Tongue (tissue), 2 donors: ENCODE results near the gene GPR162. TPM values are rescaled to one million over a fixed set of nuclear protein-coding genes. Genes with fewer than 3 reads are reported as not detected.

ENCODE experiments used
- DNase-seq: peaks from one replicate; pipeline ENCODE4 v3.0.0-alpha.2; 2015
- total RNA-seq: library from RNA; depleted of rRNA; stranded (reverse); fragments of >200 nt; gene quantifications from one replicate; pipeline ENCODE4 v1.2.3, GENCODE V29; 2014

The GPR162 gene
- total RNA-seq: 13.1 TPM

GRCh38 chr12:6821591-6822425, at the start of gene GPR162:
Gene GPR162, plus strand, starts transcription at chr12:6821821. Its CDS starts 2,078 bp downstream, at chr12:6823899.
- DNase-seq: peak; percentile 83

GRCh38 chr12:6772331-6772695, 49.3 kb upstream of the GPR162 start, which contains the start of gene LAG3:
Gene LAG3, plus strand, starts transcription at chr12:6772520. Its CDS starts 333 bp downstream, at chr12:6772853.
- no peak for DNase-seq

DNA sequence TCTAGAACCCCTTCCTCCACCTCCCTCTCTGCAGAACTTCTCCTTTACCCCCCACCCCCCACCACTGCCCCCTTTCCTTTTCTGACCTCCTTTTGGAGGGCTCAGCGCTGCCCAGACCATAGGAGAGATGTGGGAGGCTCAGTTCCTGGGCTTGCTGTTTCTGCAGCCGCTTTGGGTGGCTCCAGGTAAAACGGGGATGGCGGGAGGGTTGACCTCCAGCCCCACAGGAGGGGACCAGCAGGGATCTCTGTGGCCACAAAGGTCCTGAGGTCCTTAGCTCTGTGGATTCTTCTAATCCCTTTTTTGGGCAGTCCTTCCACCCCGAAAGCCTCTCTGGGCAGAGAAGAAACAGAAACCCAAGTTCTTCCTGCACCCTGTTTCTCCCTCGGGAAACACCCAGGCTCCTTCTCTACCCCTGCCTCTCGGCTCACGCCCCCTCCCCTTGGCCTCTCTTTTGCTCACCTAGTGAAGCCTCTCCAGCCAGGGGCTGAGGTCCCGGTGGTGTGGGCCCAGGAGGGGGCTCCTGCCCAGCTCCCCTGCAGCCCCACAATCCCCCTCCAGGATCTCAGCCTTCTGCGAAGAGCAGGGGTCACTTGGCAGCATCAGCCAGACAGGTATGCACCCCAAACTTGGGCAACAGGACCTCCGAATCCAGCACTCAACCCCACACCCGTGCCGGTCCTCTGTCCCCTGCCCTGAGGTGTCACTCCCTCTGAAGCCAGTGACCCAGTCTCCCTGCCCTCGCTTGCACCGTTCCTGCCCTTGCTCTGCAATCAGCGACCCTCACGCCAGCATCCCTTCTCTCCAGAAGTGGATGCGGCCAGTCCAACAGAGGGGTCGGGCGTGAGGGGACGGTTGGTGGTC, 48.7 kb upstream of the GPR162 start:
- DNase-seq: no peak

- no peak for DNase-seq
These were observed 47.9 kb upstream of the GPR162 start for GRCh38 chr12:6773590-6774351.

DNA sequence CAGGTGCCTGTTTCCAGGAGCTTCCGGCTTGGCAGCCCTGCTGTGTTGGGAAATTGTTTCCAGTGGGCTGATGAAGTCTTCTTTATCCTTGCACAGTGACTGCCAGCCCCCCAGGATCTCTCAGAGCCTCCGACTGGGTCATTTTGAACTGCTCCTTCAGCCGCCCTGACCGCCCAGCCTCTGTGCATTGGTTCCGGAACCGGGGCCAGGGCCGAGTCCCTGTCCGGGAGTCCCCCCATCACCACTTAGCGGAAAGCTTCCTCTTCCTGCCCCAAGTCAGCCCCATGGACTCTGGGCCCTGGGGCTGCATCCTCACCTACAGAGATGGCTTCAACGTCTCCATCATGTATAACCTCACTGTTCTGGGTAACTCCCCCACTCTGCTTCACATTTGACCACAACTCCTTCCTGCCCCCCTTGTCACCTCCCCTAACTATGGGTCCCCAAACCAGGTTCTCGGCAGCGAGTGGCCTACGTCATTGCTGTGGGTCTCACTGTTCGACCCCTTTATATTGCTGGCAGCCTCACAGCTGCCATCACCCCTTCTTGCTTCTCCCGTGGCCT, 47.0 kb upstream of the GPR162 start:
- no peak for DNase-seq

- no peak for DNase-seq
These were observed 46.1 kb upstream of the GPR162 start for GRCh38 chr12:6775185-6776174.

DNA sequence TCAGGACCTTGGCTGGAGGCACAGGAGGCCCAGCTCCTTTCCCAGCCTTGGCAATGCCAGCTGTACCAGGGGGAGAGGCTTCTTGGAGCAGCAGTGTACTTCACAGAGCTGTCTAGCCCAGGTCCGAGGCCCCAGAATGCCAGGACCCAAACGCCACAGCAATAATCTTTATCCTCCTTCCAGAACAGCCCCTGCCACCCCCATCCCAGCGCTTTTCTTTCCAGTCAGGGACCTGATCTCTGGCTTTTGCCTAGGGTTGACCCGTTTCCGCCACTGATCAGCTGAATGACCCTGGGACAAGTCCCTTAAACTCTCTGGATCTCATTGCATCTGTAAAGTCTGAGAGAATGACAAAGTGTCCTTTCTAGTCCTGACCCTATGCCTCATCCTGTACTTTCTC, 44.2 kb upstream of the GPR162 start:
- DNase-seq: no peak

DNA sequence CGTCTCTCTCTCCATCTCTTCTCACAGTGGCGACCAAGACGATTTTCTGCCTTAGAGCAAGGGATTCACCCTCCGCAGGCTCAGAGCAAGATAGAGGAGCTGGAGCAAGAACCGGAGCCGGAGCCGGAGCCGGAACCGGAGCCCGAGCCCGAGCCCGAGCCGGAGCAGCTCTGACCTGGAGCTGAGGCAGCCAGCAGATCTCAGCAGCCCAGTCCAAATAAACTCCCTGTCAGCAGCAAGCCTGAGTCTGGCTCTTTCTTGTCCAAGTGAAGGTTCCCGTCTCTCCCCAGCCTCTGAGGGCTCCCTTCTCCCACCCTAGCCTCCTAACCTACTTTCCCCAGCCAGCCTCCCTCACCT, 43.4 kb upstream of the GPR162 start:
- no peak for DNase-seq

DNA sequence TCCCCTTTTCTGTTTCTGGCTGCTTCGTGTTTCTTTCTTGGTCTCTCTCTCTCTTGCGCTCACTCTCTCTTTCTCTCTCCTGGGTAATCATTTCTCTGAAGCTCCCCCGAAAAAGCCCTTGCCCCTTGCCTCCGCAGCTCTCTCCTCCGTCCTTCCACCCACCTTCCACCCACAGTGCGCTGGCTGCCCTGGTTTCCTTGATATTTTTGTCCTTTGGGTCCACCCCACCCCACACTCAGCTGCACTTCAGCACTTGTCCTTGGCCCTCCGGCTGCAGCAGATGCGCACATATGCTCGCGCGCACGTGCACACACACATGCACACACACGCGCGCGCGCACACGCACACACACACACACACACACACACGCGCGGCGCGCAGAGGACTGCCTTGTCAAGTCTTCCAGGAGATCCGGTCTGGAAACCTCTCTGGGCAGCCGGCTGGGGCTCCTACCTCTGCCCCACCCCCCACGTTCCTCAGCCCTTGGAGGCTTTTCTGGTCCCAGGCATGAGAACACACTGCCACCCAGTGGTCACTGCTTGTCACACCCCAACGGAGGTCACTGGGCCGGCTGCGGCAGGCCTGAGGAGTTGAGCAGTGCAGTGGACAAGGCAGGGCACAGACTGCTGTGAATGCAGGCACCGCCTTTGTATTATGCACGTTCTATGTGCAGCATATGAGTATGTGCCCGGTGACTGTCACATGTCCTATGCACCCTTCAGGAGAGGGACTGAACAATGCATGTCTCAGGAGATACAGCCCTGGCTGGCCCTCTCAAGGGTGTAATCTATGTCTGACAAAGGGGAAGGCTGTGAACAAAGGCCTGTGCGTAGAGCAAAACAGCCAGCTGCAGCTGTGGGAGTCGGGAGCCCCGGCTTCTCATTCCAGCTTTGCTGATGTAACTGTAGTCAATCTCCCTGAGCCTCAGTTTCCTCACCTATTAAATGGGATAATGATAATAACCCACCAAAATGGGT, 42.8 kb upstream of the GPR162 start:
- peak; percentile 98 for DNase-seq

GRCh38 chr12:6779708-6780432, 41.8 kb upstream of the GPR162 start:
- no peak for DNase-seq

DNA sequence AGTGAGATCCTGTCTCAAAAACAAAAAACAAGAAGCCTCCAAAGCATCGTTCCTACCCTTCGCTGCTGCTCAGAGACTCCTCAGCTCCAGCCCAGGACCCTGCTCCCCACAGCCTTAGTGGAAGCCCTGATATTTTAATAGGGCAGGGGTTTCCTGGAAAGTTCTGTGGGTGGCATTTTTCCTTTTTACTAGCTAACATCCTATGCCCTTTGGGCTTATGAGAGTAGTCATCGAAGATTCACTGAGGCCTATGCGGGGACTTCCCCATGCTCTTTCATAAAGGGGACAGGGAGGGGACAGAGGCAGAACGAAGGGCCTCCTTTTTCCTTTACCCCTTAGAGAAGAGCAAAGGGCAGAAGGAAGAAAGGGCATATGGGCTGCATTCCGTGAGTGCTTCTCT, 41.0 kb upstream of the GPR162 start:
- no peak for DNase-seq

- DNase-seq: no peak
These were observed 39.5 kb upstream of the GPR162 start for GRCh38 chr12:6782119-6782518.

- DNase-seq: no peak
These were observed 38.6 kb upstream of the GPR162 start for GRCh38 chr12:6782850-6783566.

DNA sequence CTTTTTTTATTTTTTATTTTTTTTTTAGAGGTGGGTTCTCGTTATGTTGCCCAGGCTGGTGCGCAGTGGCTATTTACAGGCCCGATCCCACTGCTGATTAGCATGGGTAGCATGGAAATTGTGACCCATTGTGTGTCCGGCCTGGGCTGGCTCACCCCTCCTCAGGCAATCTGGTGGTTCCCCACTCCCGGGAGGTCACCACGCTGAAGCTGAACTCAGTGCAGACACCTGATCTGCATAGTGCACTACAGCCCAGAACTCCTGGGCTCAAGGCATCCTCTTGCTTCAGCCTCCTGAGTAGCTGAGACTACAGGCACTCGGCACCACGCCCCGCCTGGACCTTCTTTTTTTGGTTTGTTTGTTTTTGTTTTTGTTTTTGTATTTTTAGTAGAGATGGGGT, 37.8 kb upstream of the GPR162 start:
- no peak for DNase-seq

- DNase-seq: no peak
These were observed 37.3 kb upstream of the GPR162 start for GRCh38 chr12:6784296-6784695.

GRCh38 chr12:6784761-6785160, 36.9 kb upstream of the GPR162 start:
- DNase-seq: no peak

DNA sequence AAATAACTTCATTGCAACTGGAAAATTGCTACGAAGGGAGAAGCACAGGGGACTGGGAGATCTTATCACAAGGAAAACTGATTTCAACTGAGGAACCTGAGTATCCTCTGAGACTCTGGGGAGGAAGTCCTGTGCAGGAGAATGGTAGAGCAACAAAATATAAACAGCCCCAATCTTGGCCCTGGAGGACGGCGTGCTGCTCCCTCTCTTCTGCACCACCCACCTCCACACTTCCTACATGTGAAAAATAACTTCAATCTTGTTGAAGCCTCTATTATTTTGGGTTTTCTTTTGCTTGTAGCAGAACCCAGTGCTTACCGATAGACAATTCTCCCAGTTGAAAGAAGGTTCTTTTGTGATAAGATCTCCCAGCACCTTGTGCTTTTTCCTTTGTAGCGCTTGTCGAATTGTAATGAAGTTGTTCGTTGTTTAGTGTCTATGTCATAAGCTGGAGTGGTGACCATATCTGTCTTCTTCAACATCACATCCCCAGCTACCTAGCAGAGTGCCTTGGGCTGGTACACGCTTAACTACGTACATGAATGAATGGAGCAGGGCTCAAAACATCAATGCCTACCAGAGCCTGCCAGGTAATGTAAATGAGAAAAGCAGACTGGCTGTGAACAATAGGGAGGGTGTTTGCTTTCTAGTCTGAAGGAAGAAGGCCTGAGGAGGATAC, 35.1 kb upstream of the GPR162 start:
- DNase-seq: no peak

DNA sequence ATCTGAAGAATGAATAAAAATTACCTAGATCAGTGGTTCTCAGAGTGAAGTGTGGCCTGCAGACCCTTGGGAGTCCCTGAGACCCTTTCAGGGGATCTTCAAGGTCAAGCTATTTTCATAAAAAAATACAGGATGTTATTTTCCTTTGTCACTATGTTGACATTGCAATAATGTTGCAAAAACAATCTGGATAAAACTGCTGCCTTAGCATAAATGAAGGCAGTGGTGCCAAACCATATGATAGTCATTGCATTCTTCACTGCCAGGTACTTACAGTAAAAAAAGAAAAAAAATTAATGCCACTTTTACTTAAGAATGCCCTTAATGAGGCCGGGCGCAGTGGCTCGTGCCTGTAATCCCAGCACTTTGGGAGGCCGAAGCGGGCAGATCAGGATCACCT, 34.3 kb upstream of the GPR162 start:
- no peak for DNase-seq
